ENCODE results near the gene TNF. TPM values are rescaled to one million over a fixed set of nuclear protein-coding genes. Genes with fewer than 3 reads are reported as not detected.
A peak's percentile ranks its signal among the peaks of the same experiment; 100 is the strongest.

The TNF gene
- total RNA-seq, 2 donors from 2014 or later: 30.7 to 57.8 TPM

- DNase-seq (peak; percentile 79 to 87), ATAC-seq (replicated peaks in 1 of 2) (peak; percentile 61 to 68)
- Mint-ChIP-seq H3K36me3 (ENCODE audit: insufficient read depth in 2 of 2) (peaks cover 2 to 4% of the 10 kb centered on the region in 2 donors), H3K27ac (peak overlapping the region; percentile 87), H3K9me3 (no peaks in the 10 kb centered on the region), H3K4me1 (ENCODE audit: low read depth) (peaks cover 85% of the 10 kb centered on the region), H3K27me3 (ENCODE audit: low read depth) (peaks cover 4% of the 10 kb centered on the region), H3K4me3 (peak overlapping the region; percentile 70 to 83)
Measured at GRCh38 chr6:31568537-31568961, 6.8 kb upstream of the TNF start.

DNA sequence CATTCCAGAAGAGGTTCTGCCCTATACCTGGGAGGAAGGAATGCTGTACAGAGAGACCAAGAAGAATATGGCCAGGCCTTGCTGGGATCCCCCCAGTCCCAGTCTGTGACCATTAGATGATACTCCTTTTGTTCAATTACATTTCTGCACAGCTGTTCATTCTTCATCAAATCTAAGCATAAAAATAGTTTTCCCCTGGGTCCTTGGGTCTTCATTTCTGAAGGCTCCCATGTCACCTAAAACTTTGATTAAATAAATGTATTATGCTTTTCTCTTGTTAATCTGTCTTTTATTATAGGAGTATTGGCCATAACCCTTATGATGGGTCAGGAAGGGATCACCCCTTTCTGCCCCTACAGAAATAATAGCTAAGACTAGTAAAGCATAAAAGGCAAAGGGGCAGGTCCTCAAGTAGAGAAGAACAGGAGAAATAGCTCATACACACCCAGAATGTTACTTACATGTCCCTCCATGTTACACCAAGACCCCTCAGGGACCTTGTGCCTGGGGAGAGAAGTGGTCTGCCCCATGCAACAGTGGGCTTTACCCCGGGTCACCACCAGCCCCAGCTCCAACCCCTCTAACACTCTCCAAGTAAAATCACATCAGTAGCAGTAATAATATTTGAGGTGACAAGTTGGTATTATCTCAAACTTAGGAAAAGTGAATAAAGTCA, 5.4 kb upstream of the TNF start:
- ATAC-seq (replicated peaks in 1 of 2): no peak
- H3K36me3 Mint-ChIP-seq (ENCODE audit: insufficient read depth in 2 of 2): no peaks in the 10 kb centered on the region
- DNase-seq: no peak
- no peak overlapping the region for H3K27ac Mint-ChIP-seq
- peaks cover 88% of the 10 kb centered on the region for H3K4me1 Mint-ChIP-seq (ENCODE audit: low read depth)
- H3K27me3 Mint-ChIP-seq (ENCODE audit: low read depth): no peaks in the 10 kb centered on the region
- peak overlapping the region in 1 of 2 donors; percentile 12 for H3K4me3 Mint-ChIP-seq
- no peaks in the 10 kb centered on the region for H3K9me3 Mint-ChIP-seq

DNA sequence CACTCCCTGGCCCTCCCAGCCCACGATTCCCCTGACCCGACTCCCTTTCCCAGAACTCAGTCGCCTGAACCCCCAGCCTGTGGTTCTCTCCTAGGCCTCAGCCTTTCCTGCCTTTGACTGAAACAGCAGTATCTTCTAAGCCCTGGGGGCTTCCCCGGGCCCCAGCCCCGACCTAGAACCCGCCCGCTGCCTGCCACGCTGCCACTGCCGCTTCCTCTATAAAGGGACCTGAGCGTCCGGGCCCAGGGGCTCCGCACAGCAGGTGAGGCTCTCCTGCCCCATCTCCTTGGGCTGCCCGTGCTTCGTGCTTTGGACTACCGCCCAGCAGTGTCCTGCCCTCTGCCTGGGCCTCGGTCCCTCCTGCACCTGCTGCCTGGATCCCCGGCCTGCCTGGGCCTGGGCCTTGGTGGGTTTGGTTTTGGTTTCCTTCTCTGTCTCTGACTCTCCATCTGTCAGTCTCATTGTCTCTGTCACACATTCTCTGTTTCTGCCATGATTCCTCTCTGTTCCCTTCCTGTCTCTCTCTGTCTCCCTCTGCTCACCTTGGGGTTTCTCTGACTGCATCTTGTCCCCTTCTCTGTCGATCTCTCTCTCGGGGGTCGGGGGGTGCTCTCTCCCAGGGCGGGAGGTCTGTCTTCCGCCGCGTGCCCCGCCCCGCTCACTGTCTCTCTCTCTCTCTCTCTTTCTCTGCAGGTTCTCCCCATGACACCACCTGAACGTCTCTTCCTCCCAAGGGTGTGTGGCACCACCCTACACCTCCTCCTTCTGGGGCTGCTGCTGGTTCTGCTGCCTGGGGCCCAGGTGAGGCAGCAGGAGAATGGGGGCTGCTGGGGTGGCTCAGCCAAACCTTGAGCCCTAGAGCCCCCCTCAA, 3.1 kb upstream of the TNF start, which contains the start of gene LTA:
TSS of gene LTA (plus strand) at position 249 of the 871 bp plus-strand sequence. CDS start at position 703, 454 bp downstream.
- peak; percentile 51 to 62 for ATAC-seq (replicated peaks in 1 of 2)

DNA sequence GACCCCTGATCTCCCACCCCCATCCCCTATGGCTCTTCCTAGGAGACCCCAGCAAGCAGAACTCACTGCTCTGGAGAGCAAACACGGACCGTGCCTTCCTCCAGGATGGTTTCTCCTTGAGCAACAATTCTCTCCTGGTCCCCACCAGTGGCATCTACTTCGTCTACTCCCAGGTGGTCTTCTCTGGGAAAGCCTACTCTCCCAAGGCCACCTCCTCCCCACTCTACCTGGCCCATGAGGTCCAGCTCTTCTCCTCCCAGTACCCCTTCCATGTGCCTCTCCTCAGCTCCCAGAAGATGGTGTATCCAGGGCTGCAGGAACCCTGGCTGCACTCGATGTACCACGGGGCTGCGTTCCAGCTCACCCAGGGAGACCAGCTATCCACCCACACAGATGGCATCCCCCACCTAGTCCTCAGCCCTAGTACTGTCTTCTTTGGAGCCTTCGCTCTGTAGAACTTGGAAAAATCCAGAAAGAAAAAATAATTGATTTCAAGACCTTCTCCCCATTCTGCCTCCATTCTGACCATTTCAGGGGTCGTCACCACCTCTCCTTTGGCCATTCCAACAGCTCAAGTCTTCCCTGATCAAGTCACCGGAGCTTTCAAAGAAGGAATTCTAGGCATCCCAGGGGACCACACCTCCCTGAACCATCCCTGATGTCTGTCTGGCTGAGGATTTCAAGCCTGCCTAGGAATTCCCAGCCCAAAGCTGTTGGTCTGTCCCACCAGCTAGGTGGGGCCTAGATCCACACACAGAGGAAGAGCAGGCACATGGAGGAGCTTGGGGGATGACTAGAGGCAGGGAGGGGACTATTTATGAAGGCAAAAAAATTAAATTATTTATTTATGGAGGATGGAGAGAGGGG, 1.9 kb upstream of the TNF start:
- Mint-ChIP-seq H3K36me3 (ENCODE audit: insufficient read depth in 2 of 2) (peaks cover 8% of the 10 kb centered on the region in 2 donors), H3K27ac (peak overlapping the region; percentile 81)
- no peak for ATAC-seq (replicated peaks in 1 of 2)

More for the DNA sequence above, 3.1 kb upstream of the TNF start, which contains the start of gene LTA:
- H3K9me3 Mint-ChIP-seq: no peaks in the 10 kb centered on the region
- H3K4me1 Mint-ChIP-seq (ENCODE audit: low read depth): peaks cover 98% of the 10 kb centered on the region
- peak within 1 kb of the TSS; percentile 89 for H3K27ac Mint-ChIP-seq
- H3K27me3 Mint-ChIP-seq (ENCODE audit: low read depth): no peaks in the 10 kb centered on the region
- peak within 1 kb of the TSS; percentile 92 for H3K4me3 Mint-ChIP-seq
- peak; percentile 83 to 85 for DNase-seq
- H3K36me3 Mint-ChIP-seq (ENCODE audit: insufficient read depth in 2 of 2): peaks cover 8% of the 10 kb centered on the region in 2 donors

GRCh38 chr6:31574106-31575061, 981 bp upstream of the TNF start:
- H3K27ac Mint-ChIP-seq: peak overlapping the region; percentile 81
- H3K36me3 Mint-ChIP-seq (ENCODE audit: insufficient read depth in 2 of 2): peaks cover 8% of the 10 kb centered on the region in 2 donors
- peak overlapping the region; percentile 92 for H3K4me3 Mint-ChIP-seq
- peak in 1 of 2 donors; percentile 62 for DNase-seq
- peak in 1 of 2 donors; percentile 3 for ATAC-seq (replicated peaks in 1 of 2)
- no peaks in the 10 kb centered on the region for H3K9me3 Mint-ChIP-seq
- H3K27me3 Mint-ChIP-seq (ENCODE audit: low read depth): no peaks in the 10 kb centered on the region
- H3K4me1 Mint-ChIP-seq (ENCODE audit: low read depth): peaks cover 96% of the 10 kb centered on the region

More for the DNA sequence above, 1.9 kb upstream of the TNF start:
- Mint-ChIP-seq H3K4me1 (ENCODE audit: low read depth) (peaks cover 96% of the 10 kb centered on the region), H3K9me3 (no peaks in the 10 kb centered on the region), H3K4me3 (peak overlapping the region; percentile 92), H3K27me3 (ENCODE audit: low read depth) (no peaks in the 10 kb centered on the region)
- DNase-seq: no peak

GRCh38 chr6:31575952-31576685, 754 bp downstream of the TNF start:
- ATAC-seq (replicated peaks in 1 of 2): no peak
- H3K4me1 Mint-ChIP-seq (ENCODE audit: low read depth): peaks cover 94% of the 10 kb centered on the region
- peak overlapping the region; percentile 92 for H3K4me3 Mint-ChIP-seq
- peak overlapping the region; percentile 89 for H3K27ac Mint-ChIP-seq
- H3K27me3 Mint-ChIP-seq (ENCODE audit: low read depth): no peaks in the 10 kb centered on the region
- no peak for DNase-seq
- H3K9me3 Mint-ChIP-seq: no peaks in the 10 kb centered on the region
- H3K36me3 Mint-ChIP-seq (ENCODE audit: insufficient read depth in 2 of 2): peaks cover 9 to 10% of the 10 kb centered on the region in 2 donors

GRCh38 chr6:31576897-31577578, 1.7 kb downstream of the TNF start:
- peak in 1 of 2 donors; percentile 14 for ATAC-seq (replicated peaks in 1 of 2)
- H3K4me1 Mint-ChIP-seq (ENCODE audit: low read depth): peaks cover 94% of the 10 kb centered on the region
- H3K9me3 Mint-ChIP-seq: no peaks in the 10 kb centered on the region
- no peaks in the 10 kb centered on the region for H3K27me3 Mint-ChIP-seq (ENCODE audit: low read depth)
- H3K4me3 Mint-ChIP-seq: peak overlapping the region; percentile 92
- DNase-seq: peak; percentile 58 to 72
- H3K36me3 Mint-ChIP-seq (ENCODE audit: insufficient read depth in 2 of 2): peaks cover 13 to 16% of the 10 kb centered on the region in 2 donors
- peak overlapping the region; percentile 89 for H3K27ac Mint-ChIP-seq

DNA sequence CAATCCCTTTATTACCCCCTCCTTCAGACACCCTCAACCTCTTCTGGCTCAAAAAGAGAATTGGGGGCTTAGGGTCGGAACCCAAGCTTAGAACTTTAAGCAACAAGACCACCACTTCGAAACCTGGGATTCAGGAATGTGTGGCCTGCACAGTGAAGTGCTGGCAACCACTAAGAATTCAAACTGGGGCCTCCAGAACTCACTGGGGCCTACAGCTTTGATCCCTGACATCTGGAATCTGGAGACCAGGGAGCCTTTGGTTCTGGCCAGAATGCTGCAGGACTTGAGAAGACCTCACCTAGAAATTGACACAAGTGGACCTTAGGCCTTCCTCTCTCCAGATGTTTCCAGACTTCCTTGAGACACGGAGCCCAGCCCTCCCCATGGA, 2.2 kb downstream of the TNF start:
- DNase-seq: no peak

DNA sequence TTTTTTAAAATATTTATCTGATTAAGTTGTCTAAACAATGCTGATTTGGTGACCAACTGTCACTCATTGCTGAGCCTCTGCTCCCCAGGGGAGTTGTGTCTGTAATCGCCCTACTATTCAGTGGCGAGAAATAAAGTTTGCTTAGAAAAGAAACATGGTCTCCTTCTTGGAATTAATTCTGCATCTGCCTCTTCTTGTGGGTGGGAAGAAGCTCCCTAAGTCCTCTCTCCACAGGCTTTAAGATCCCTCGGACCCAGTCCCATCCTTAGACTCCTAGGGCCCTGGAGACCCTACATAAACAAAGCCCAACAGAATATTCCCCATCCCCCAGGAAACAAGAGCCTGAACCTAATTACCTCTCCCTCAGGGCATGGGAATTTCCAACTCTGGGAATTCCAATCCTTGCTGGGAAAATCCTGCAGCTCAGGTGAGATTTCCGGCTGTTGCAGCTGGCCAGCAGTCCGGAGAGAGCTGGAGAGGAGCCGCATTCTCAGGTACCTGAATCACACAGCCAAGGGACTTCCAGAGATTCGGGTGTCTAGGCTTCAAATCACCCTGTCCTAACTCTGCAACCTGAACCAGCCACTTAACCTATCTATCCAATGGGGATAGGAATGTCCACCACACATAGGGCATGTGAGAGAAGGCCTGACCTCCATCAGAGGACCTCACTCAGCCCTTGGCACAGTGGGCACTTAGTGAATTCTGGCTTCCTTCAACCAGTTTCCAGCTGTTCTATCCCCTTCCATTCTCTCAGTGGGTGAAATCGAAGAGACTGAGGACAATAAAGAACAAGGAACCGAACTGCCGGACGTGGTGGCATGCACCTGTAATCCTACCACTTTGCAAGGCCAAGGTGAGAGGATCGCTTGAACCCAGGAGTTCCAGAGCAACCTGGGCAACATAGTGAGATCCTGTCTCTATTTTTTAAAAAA, 3.1 kb downstream of the TNF start:
- ATAC-seq (replicated peaks in 1 of 2) (no peak), DNase-seq (no peak)
- Mint-ChIP-seq H3K27ac (peak overlapping the region; percentile 92), H3K36me3 (ENCODE audit: insufficient read depth in 2 of 2) (peaks cover 16 to 17% of the 10 kb centered on the region in 2 donors), H3K27me3 (ENCODE audit: low read depth) (no peaks in the 10 kb centered on the region), H3K4me1 (ENCODE audit: low read depth) (peaks cover 93% of the 10 kb centered on the region), H3K4me3 (peak overlapping the region; percentile 66 to 100), H3K9me3 (no peaks in the 10 kb centered on the region)

More for the DNA sequence above, 2.2 kb downstream of the TNF start:
- H3K4me3 Mint-ChIP-seq: peak overlapping the region; percentile 92
- H3K27ac Mint-ChIP-seq: no peak overlapping the region
- no peak for ATAC-seq (replicated peaks in 1 of 2)
- H3K36me3 Mint-ChIP-seq (ENCODE audit: insufficient read depth in 2 of 2): peaks cover 15 to 16% of the 10 kb centered on the region in 2 donors
- H3K4me1 Mint-ChIP-seq (ENCODE audit: low read depth): peaks cover 94% of the 10 kb centered on the region
- no peaks in the 10 kb centered on the region for H3K27me3 Mint-ChIP-seq (ENCODE audit: low read depth)
- no peaks in the 10 kb centered on the region for H3K9me3 Mint-ChIP-seq

- Mint-ChIP-seq H3K27me3 (ENCODE audit: low read depth) (no peaks in the 10 kb centered on the region), H3K9me3 (no peaks in the 10 kb centered on the region), H3K27ac (peak overlapping the region; percentile 92), H3K4me3 (peak overlapping the region; percentile 66 to 100), H3K4me1 (ENCODE audit: low read depth) (peaks cover 93% of the 10 kb centered on the region), H3K36me3 (ENCODE audit: insufficient read depth in 2 of 2) (peaks cover 16 to 17% of the 10 kb centered on the region in 2 donors)
- DNase-seq: no peak
- ATAC-seq (replicated peaks in 1 of 2): no peak
Measured at GRCh38 chr6:31579119-31579505, 3.7 kb downstream of the TNF start.

Measured in activated T-cell treated with anti-CD3 and anti-CD28 coated beads, Interleukin-2, amount 50 U/mL, for 72 hours (primary cell).